ENCODE results near the gene ATP1B1. TPM values are rescaled to one million over a fixed set of nuclear protein-coding genes. Genes with fewer than 3 reads are reported as not detected.

The ATP1B1 gene
- total RNA-seq, 1 donor from 2014 or later = 27.5 TPM

DNA sequence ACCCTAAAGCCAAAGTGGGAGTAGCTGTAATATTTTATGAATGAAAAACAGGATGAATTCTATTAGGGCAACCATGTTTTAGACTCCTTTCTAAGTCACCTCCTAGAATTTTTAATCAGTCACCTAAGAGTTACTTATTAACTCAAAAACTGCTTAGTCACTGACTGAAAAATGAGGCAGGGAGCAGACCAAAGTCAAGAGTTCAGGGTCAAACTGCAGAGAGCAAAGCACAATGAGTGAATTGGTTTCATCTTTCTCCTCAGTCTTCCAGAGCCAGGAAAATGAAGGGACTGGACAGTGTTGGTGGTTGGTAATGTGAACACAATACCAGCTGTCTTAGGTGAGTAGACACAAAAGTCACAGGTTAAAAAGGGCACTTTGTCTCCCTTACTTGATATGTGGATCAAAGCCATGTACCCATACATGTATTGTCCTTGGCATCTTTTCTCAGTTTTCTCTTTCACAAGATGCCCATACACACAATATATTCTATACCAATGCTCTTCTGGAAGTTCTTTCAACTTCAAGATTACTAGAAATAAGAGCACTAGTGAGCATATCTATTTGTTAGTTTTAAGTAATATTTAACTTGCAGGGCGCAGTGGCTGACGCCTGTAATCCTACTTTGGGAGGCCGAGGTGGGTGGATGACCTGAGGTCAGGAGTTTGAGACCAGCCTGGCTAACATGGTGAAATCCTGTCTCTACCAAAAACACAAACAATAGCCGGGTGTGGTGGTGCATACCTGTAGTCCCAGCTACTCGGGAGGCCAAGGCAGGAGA lies 42.2 kb downstream of the ATP1B1 start:
- Histone ChIP-seq H3K4me1 (no peaks in the 10 kb centered on the region), H3K9me3 (no peaks in the 10 kb centered on the region), H3K27me3 (no peaks in the 10 kb centered on the region), H3K36me3 (no peaks in the 10 kb centered on the region), H3K27ac (no peak overlapping the region), H3K4me3 (no peak overlapping the region)
- intact Hi-C loops (cut with DNase I) = no loop called here
- TF ChIP-seq, protein P1, sequence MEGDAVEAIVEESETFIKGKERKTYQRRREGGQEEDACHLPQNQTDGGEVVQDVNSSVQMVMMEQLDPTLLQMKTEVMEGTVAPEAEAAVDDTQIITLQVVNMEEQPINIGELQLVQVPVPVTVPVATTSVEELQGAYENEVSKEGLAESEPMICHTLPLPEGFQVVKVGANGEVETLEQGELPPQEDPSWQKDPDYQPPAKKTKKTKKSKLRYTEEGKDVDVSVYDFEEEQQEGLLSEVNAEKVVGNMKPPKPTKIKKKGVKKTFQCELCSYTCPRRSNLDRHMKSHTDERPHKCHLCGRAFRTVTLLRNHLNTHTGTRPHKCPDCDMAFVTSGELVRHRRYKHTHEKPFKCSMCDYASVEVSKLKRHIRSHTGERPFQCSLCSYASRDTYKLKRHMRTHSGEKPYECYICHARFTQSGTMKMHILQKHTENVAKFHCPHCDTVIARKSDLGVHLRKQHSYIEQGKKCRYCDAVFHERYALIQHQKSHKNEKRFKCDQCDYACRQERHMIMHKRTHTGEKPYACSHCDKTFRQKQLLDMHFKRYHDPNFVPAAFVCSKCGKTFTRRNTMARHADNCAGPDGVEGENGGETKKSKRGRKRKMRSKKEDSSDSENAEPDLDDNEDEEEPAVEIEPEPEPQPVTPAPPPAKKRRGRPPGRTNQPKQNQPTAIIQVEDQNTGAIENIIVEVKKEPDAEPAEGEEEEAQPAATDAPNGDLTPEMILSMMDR (IDR thresholded peaks at IDR 0.05) = no peak
- TF ChIP-seq POLR2AphosphoS5 (IDR thresholded peaks at IDR 0.05; ENCODE audit: insufficient read depth in 1 of 2, low read depth in 1 of 2) = no peak
- no peak for TF ChIP-seq POLR2A (IDR thresholded peaks at IDR 0.05)
- no peak for DNase-seq (ENCODE audit: extremely low spot score in 2 of 2)

DNA sequence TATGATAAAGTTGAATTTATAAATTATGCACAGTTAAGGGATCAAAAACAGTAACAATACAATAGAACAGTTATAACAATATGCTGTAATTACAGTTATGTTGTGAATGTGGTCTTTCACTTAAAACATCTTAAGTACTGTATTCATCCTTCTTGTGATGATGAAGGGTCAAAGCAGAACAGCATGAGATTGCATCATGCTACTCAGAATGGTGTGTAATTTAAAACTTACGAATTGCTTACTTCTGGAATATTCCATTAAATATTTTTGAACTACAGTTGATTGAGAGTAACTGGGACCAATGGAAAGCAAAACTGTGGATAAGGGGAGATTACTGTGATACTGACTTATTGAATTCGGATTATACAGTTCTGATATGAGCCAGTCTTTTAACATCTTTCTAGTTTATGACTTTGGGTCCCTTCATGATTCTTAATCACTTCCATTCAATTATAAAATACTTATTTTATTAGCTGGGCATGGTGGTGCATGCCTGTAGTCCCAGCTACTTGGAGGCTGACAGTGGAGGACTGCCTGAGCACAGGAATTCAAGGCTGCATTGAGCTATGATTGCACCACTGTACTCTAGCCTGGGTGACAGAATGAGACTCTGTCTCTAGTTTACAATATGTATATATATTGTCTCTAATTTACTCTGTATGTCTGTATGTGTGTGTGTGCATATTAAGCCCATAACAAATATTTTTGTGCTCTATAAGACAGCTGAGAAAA lies 43.2 kb downstream of the ATP1B1 start:
- no peak for DNase-seq (ENCODE audit: extremely low spot score in 2 of 2)
- Histone ChIP-seq H3K27me3 (no peaks in the 10 kb centered on the region), H3K4me1 (no peaks in the 10 kb centered on the region), H3K4me3 (no peak overlapping the region), H3K36me3 (no peaks in the 10 kb centered on the region), H3K27ac (no peak overlapping the region), H3K9me3 (no peaks in the 10 kb centered on the region)
- TF ChIP-seq, protein P1 (IDR thresholded peaks at IDR 0.05) = no peak
- no peak for TF ChIP-seq POLR2A (IDR thresholded peaks at IDR 0.05)
- TF ChIP-seq POLR2AphosphoS5 (IDR thresholded peaks at IDR 0.05; ENCODE audit: insufficient read depth in 1 of 2, low read depth in 1 of 2) = no peak
- intact Hi-C loops (cut with DNase I) = no loop called here

DNA sequence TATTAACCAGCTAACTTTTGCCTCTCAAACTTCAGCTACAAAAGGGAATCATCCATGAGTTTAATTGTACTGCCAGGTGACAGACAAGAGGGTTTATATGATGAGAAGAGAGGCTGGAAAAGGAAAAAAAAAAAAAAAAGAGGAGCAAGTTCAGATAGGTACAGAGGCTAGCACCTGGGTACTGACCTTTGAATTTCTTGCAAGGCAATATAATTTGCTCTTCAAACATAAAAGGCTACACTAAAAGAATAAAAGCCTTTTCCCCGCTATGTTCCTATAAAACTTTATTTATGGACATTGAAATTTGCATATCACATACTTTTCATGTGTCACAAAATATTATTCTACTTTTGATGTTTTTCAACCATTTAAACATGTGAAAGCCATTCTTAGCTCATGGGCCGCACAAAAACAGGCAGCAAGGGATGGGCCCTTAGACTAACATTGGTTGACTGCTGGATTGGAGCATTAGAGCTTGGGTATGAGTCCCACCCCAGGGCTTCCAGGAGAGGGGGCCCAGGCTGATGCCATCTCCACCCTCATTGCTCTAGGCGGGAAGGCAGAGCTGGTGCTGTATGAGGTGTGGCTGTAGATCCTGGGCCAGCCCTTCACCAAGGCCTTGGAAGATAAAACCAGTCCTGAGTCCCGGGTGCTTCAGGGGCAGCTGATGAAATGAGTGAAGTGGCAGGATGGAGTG lies 44.3 kb downstream of the ATP1B1 start:
- Histone ChIP-seq H3K4me3 (no peak overlapping the region), H3K36me3 (no peaks in the 10 kb centered on the region), H3K9me3 (no peaks in the 10 kb centered on the region), H3K27ac (no peak overlapping the region), H3K27me3 (no peaks in the 10 kb centered on the region), H3K4me1 (no peaks in the 10 kb centered on the region)
- intact Hi-C loops (cut with DNase I) = no loop called here
- DNase-seq (ENCODE audit: extremely low spot score in 2 of 2) = no peak
- TF ChIP-seq POLR2A (IDR thresholded peaks at IDR 0.05) (no peak), POLR2AphosphoS5 (IDR thresholded peaks at IDR 0.05; ENCODE audit: insufficient read depth in 1 of 2, low read depth in 1 of 2) (no peak)
- TF ChIP-seq, protein P1 (IDR thresholded peaks at IDR 0.05) = no peak

DNA sequence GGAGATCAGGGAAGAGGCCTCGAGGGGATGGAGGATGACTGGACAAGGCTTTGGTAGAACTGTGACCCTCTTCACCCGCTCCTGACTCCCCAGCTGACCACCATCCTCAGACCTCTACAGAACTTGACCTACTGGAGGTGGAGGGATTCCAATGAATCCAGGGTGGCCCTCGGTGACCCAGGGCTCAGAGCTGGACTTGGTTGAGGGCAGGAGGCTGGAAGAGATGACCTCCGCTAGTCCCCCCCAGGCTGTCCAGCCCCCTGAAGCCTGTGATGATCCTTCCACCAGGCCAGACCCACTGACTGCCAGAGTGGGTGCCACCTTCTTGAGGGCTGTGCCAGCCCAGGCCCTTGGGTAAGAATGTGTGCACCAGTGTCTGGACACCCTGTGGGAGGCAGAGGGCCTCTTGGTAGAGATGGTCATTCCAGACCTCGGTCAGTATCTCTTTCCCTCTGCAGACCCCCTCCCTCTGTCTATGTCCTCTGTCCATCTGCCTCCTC lies 44.9 kb downstream of the ATP1B1 start:
- intact Hi-C loops (cut with DNase I) = no loop called here
- H3K36me3 ChIP-seq = no peaks in the 10 kb centered on the region
- H3K9me3 ChIP-seq = no peaks in the 10 kb centered on the region
- no peak for TF ChIP-seq POLR2AphosphoS5 (IDR thresholded peaks at IDR 0.05; ENCODE audit: insufficient read depth in 1 of 2, low read depth in 1 of 2)
- TF ChIP-seq, protein P1 (IDR thresholded peaks at IDR 0.05) = no peak
- TF ChIP-seq POLR2A (IDR thresholded peaks at IDR 0.05) = no peak
- H3K4me1 ChIP-seq = no peaks in the 10 kb centered on the region
- DNase-seq (ENCODE audit: extremely low spot score in 2 of 2) = no peak
- no peaks in the 10 kb centered on the region for H3K27me3 ChIP-seq
- H3K4me3 ChIP-seq = no peak overlapping the region
- H3K27ac ChIP-seq = no peak overlapping the region
